OCI-LY7 (cell line): Measurements from ENCODE around the gene TEX2. TPM values are rescaled to one million over a fixed set of nuclear protein-coding genes. Genes with fewer than 3 reads are reported as not detected.

Experiments used
- BruUV-seq: library from RNA; stranded (reverse); fragments of 400-500 nt; replicated peaks from 2 replicates; lab custom pipeline; 2021; lab: Mats Ljungman, UMichigan
- CTCF ChIA-PET: fragments of 300-600 bp; sonication (Branson Sonifier 250); formaldehyde crosslinking; loops from one replicate; lab custom pipeline; 2022; ENCODE audit warnings: antibody characterized with exemption; ENCODE audit not compliant: unreplicated experiment; lab: Charles Lee
- POLR2A ChIA-PET: fragments of 300-600 bp; sonication (Branson Sonifier 250); formaldehyde crosslinking; loops from one replicate; lab custom pipeline; 2022; ENCODE audit warnings: antibody characterized with exemption; lab: Charles Lee
- DNase-seq: peaks from one replicate; pipeline ENCODE4 v3.0.0-alpha.2; 2015; ENCODE audit warnings: low spot score
- H2AFZ ChIP-seq: fragments of 200-600 bp; sonication (generic), shearing (Covaris generic); 2 replicates; pipeline ENCODE4 v1.6.1; 2014; ENCODE audit warnings: mild to moderate bottlenecking, antibody characterized with exemption, low read length, moderate library complexity
- H3K27ac ChIP-seq: fragments of 200-600 bp; sonication (generic); 2 replicates; pipeline ENCODE4 v1.5.1; 2014; ENCODE audit warnings: mixed run types, low read depth, mild to moderate bottlenecking, moderate library complexity, low read length, inconsistent platforms; ENCODE audit not compliant: poor library complexity, severe bottlenecking
- H3K36me3 ChIP-seq: fragments of 200-600 bp; sonication (generic); 2 replicates; pipeline ENCODE4 v1.6.1; 2014; ENCODE audit warnings: mild to moderate bottlenecking, antibody characterized with exemption, low read length, moderate library complexity, mixed read lengths; ENCODE audit not compliant: insufficient read depth
- H3K4me1 ChIP-seq: fragments of 200-600 bp; sonication (generic); 2 replicates; pipeline ENCODE4 v1.5.1; 2014; ENCODE audit warnings: mild to moderate bottlenecking, low read length; ENCODE audit not compliant: insufficient read depth, poor library complexity, severe bottlenecking
- H3K4me2 ChIP-seq: fragments of 200-600 bp; sonication (generic); 2 replicates; pipeline ENCODE4 v1.6.1; 2014; ENCODE audit warnings: mild to moderate bottlenecking, low read length
- H3K4me3 ChIP-seq: fragments of 200-600 bp; sonication (generic); 2 replicates; pipeline ENCODE4 v1.5.1; 2014; ENCODE audit warnings: mild to moderate bottlenecking, low read depth, low read length; ENCODE audit not compliant: poor library complexity, severe bottlenecking
- H3K79me2 ChIP-seq: fragments of 200-600 bp; sonication (generic); 2 replicates; pipeline ENCODE4 v1.6.1; 2016; ENCODE audit warnings: low read depth, mild to moderate bottlenecking, low read length, moderate library complexity, mixed read lengths; ENCODE audit not compliant: insufficient read depth
- H3K9me2 ChIP-seq: fragments of 200-600 bp; sonication (generic); 2 replicates; pipeline ENCODE4 v1.6.1; 2016; ENCODE audit warnings: mild to moderate bottlenecking, low read length, mixed read lengths; ENCODE audit not compliant: insufficient read depth
- H3K9me3 ChIP-seq: fragments of 200-600 bp; sonication (generic); 2 replicates; pipeline ENCODE4 v1.6.1; 2014; ENCODE audit warnings: mild to moderate bottlenecking, mixed run types, low read length, mixed read lengths
- H4K20me1 ChIP-seq: fragments of 200-600 bp; sonication (generic); 2 replicates; pipeline ENCODE4 v1.6.1; 2014; ENCODE audit warnings: mild to moderate bottlenecking, antibody characterized with exemption, low read length, moderate library complexity, mixed read lengths; ENCODE audit not compliant: insufficient read depth
- CTCF ChIP-seq: fragments of 200-600 bp; sonication (generic); conservative IDR thresholded peaks from 2 replicates; pipeline ENCODE4 v1.5.1; 2014; ENCODE audit warnings: mild to moderate bottlenecking, antibody characterized with exemption, low read length, moderate library complexity, mixed read lengths
- EZH2phosphoT487 ChIP-seq: fragments of 200-600 bp; sonication (generic); IDR thresholded peaks from 2 replicates; pipeline ENCODE4 v1.6.1; 2018; ENCODE audit warnings: low read depth, borderline replicate concordance, mild to moderate bottlenecking, mixed run types, antibody characterized with exemption, low read length, moderate library complexity, mixed read lengths
- intact Hi-C: fragments of 100-400 bp; cut with micrococcal nuclease; formaldehyde crosslinking; loops from one replicate; pipeline ENCODE4 v1.10.0; 2022; ENCODE audit not compliant: unreplicated experiment
- total RNA-seq, 2 experiments: library from RNA; depleted of rRNA in 1 of 2; stranded (reverse); fragments of >200 nt in 1 of 2; shearing (Covaris generic) in 1 of 2; gene quantifications; 2 replicates each; pipeline ENCODE4 v1.2.3, GENCODE V29; 2014 to 2022

The TEX2 gene
- total RNA-seq, 2 experiments from 2014 or later = 7.4 to 12.4 TPM

GRCh38 chr17:64190472-64190871 lies 72.6 kb downstream of the TEX2 start:
- no peaks in the 10 kb centered on the region for H3K9me3 ChIP-seq
- no peak for DNase-seq
- no peaks in the 10 kb centered on the region for H3K4me1 ChIP-seq
- H3K36me3 ChIP-seq = no peaks in the 10 kb centered on the region
- H3K9me2 ChIP-seq = no peaks in the 10 kb centered on the region
- ChIA-PET CTCF (no interaction called here), POLR2A (no interaction called here)
- no peaks in the 10 kb centered on the region for H4K20me1 ChIP-seq
- H3K79me2 ChIP-seq = no peaks in the 10 kb centered on the region
- no peak overlapping the region for H3K27ac ChIP-seq
- no peak overlapping the region for H3K4me3 ChIP-seq
- no TSS peak for BruUV-seq
- intact Hi-C loops = no loop called here
- no peak overlapping the region for H2AFZ ChIP-seq
- H3K4me2 ChIP-seq = no peak overlapping the region
- no peak for TF ChIP-seq CTCF
- TF ChIP-seq EZH2phosphoT487 = no peak

GRCh38 chr17:64188088-64188487 lies 75.0 kb downstream of the TEX2 start:
- Histone ChIP-seq H3K27ac (no peak overlapping the region), H3K9me3 (no peaks in the 10 kb centered on the region), H3K9me2 (no peaks in the 10 kb centered on the region), H4K20me1 (no peaks in the 10 kb centered on the region), H2AFZ (no peak overlapping the region), H3K4me1 (no peaks in the 10 kb centered on the region), H3K79me2 (no peaks in the 10 kb centered on the region), H3K36me3 (no peaks in the 10 kb centered on the region), H3K4me3 (no peak overlapping the region), H3K4me2 (no peak overlapping the region)
- ChIA-PET CTCF (no interaction called here), POLR2A (no interaction called here)
- no peak for DNase-seq
- TF ChIP-seq EZH2phosphoT487 (no peak), CTCF (no peak)
- no TSS peak for BruUV-seq
- intact Hi-C loops = no loop called here

GRCh38 chr17:64187093-64187895 lies 75.8 kb downstream of the TEX2 start:
- no peak overlapping the region for H3K4me2 ChIP-seq
- H3K36me3 ChIP-seq = no peaks in the 10 kb centered on the region
- intact Hi-C loops = no loop called here
- no peak for DNase-seq
- no peaks in the 10 kb centered on the region for H3K4me1 ChIP-seq
- no peak overlapping the region for H3K27ac ChIP-seq
- H3K79me2 ChIP-seq = no peaks in the 10 kb centered on the region
- H4K20me1 ChIP-seq = no peaks in the 10 kb centered on the region
- TF ChIP-seq CTCF (no peak), EZH2phosphoT487 (no peak)
- no peaks in the 10 kb centered on the region for H3K9me3 ChIP-seq
- no peak overlapping the region for H3K4me3 ChIP-seq
- H3K9me2 ChIP-seq = no peaks in the 10 kb centered on the region
- CTCF ChIA-PET = interaction anchor here (1.1 kb wide), 1 partner anchor 10 kb away, joined by 4 read pairs; no protein-coding TSS in a partner anchor
- BruUV-seq = no TSS peak
- POLR2A ChIA-PET = no interaction called here
- H2AFZ ChIP-seq = no peak overlapping the region
